Fibroblast of mammary gland (primary cell): Measurements from ENCODE around the gene SMCO3.
A peak's percentile ranks its signal among the peaks of the same experiment; 100 is the strongest.
"Not testable (repeated sequence)": the region's sequence is repeated elsewhere in the genome, so short reads cannot be mapped to it uniquely, and the experiment has no call there.

ENCODE experiments used
- DNase-seq: peaks from one replicate; pipeline ENCODE4 v3.0.0-alpha.2; 2010; ENCODE audit warnings: low read depth
- H3K4me3 ChIP-seq: 2 replicates; pipeline ENCODE4 v1.5.1; 2011; ENCODE audit warnings: low read depth, mild to moderate bottlenecking, low read length, moderate library complexity; ENCODE audit not compliant: control insufficient read depth
- TF ChIP-seq, protein P1 (sequence below): conservative IDR thresholded peaks from 2 replicates; pipeline ENCODE4 v1.5.1; 2011; ENCODE audit warnings: low read depth, low read length, inconsistent platforms; ENCODE audit not compliant: control insufficient read depth, insufficient read depth

The SMCO3 gene

DNA sequence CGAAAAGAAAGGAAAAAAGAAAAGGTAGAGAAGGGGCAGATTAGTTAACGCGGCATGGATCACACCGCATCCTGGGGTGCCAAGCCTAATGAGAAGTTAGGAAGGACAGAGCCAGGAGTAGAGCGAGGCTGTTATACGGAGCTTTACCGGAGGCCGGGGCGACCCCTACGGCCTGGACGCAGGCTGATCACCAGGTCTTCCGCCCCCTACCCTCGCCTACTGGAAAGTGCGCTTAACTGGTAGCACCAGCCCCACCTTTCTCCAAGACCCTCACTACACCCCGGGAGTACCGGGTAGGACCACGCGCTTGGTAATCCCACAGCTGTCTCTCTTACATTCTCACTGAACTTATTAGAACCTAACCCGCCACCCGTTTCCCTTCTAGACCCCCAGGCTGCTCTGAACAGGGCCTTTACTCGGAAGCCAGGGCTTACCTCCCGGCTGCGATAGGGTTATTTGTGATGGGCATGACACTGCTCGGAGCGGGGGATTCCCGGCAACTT, 44.5 kb downstream of the SMCO3 start:
- peak overlapping the region; percentile 94 for H3K4me3 ChIP-seq
- peak; percentile 23 for DNase-seq
- TF ChIP-seq, protein P1, sequence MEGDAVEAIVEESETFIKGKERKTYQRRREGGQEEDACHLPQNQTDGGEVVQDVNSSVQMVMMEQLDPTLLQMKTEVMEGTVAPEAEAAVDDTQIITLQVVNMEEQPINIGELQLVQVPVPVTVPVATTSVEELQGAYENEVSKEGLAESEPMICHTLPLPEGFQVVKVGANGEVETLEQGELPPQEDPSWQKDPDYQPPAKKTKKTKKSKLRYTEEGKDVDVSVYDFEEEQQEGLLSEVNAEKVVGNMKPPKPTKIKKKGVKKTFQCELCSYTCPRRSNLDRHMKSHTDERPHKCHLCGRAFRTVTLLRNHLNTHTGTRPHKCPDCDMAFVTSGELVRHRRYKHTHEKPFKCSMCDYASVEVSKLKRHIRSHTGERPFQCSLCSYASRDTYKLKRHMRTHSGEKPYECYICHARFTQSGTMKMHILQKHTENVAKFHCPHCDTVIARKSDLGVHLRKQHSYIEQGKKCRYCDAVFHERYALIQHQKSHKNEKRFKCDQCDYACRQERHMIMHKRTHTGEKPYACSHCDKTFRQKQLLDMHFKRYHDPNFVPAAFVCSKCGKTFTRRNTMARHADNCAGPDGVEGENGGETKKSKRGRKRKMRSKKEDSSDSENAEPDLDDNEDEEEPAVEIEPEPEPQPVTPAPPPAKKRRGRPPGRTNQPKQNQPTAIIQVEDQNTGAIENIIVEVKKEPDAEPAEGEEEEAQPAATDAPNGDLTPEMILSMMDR: peak; percentile 13

DNA sequence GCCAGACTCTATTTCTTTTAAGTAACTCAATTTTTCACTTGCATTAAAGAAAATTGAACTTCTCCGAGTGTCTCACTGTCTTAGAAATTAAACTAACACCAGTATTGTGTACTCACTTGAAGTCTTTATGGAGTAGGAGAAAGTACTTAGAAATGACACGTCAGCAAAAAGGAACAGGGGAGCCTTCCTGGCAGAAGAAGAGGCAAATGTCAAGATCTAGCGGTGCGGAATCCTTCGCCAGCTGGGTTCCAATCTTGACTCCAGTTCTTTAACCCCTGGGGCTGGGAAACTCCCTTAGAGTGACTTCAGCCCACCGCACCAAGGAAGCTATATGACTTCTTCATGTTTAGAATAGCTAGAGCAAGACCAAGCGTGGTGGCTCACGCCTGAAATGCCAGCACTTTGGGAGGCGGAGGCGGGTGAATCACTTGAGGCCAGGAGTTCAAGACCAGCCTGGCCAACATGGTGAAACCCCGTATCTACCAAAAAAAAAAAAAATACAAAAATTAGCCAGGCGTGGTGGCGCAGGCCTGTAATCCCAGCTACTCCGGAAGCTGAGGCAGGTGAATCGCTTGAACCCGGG, 45.1 kb downstream of the SMCO3 start:
- DNase-seq: peak; percentile 48
- TF ChIP-seq, protein P1: no peak
- H3K4me3 ChIP-seq: peak overlapping the region; percentile 94

DNA sequence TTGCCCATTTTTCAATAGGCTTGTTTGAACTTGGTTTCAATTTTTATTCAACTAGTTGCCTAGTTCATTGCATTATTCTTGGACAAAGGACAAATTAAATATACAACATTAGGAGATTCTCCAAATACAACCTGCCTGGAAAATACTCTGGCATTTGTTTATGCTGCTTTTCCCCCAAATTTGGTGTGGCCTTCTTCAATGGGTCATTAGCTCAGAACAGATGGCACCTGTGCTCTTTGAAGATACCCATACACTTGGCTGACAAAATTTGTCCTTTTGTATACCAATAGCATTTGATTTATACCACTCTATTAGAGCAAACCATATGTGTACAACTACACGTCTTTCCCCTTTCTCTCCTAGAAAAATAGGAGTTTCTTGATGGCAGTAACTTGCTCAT, 46.4 kb downstream of the SMCO3 start:
- TF ChIP-seq, protein P1: no peak
- H3K4me3 ChIP-seq: no peak overlapping the region

DNA sequence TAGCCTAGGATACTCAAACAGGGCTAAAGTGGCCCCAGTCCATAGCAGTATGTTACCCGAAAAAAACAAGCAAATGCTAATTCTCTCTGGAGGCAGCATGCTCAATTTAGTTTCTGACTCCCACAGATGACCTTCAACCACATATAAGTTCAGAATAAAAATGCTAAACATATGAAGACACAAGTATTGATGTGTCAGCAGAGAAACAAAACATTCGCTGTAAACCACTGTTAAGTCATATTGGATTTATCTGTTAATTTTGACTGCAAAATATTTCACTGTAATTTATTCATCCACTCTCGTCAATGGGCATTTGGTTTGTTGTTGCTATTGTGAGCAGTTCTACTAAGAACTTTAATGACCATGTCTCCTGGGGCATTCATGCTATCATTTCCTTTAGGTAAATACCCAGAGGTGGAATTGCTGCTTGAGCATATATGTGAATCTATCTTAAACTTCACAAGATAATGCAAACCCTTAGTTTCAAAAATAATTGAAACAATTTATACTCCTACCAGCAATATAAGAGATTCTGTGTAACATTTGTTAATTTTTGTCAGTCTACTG, 47.2 kb downstream of the SMCO3 start:
- no peak for DNase-seq
- H3K4me3 ChIP-seq: no peak overlapping the region
- TF ChIP-seq, protein P1: no peak

More for the DNA sequence above, 46.4 kb downstream of the SMCO3 start:
- no peak for DNase-seq

DNA sequence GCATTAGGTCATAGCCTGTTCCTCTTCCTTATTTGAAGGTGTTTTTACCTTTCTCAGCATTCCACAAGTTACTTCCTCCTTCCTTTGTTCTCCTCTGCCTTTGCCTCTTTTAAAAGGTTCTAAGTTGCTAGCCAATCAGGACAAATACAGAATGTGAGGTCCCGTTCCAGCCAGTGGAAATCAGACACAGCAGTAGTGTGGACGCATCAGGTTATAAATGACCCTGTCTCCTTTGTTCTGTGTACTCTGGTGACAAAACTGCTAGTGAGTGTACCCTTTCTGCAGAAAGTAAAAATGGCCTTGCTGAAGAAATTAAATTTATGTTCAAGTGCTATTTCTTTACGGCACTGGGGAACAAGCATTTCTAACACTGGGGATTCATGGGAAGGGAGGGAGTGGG, 48.0 kb downstream of the SMCO3 start:
- not testable (repeated sequence) for DNase-seq, H3K4me3 ChIP-seq

DNA sequence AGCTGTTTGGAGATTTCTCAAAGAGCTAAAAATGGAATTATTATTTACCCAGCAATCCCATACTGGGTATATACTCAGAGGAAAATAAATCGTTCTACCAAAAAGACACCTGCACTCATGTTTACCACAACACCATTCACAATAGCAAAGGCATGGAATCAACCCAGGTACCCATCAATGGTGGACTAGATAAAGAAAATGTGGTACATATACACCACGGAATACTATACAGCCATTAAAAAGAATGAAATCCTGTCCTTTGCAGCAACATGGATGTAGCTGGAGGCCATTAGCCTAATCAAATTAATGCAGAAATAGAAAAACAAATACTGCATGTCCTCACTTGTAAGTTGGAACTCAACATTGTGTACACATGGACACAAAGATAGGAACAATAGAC, 48.6 kb downstream of the SMCO3 start:
- no peak for DNase-seq
- H3K4me3 ChIP-seq: no peak overlapping the region
- TF ChIP-seq, protein P1: no peak

DNA sequence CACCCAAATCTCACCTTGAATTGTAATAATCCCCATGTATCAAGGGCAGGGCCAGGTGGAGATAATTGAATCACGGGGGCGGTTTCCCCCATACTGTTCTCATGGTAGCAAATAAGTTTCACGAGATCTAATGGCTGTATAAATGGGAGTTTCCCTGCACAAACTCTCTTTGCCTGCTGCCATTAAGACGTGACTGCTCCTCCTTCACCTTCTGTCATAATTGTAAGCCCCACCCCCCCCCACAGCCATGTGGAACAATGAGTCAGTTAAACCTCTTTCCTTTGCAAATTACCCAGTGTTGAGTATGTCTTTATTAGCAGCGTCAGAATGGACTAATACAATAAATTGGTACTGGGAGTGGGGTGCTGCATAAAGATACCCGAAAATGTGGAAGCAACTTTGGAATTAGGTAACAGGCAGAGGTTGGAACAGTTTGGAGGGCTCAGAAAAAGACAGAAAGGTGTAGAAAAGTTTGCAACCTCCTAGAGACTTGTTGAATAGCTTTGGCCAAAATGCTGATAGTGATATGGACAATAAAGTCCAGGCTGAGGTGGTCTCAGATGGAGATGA, 54.2 kb downstream of the SMCO3 start:
- not testable (repeated sequence) for DNase-seq, H3K4me3 ChIP-seq
